ENCODE data around the gene TCTN3. TPM values are rescaled to one million over a fixed set of nuclear protein-coding genes. Genes with fewer than 3 reads are reported as not detected.

The TCTN3 gene
- total RNA-seq, 1 experiment from 2014 or later, result 32.5 TPM

DNA sequence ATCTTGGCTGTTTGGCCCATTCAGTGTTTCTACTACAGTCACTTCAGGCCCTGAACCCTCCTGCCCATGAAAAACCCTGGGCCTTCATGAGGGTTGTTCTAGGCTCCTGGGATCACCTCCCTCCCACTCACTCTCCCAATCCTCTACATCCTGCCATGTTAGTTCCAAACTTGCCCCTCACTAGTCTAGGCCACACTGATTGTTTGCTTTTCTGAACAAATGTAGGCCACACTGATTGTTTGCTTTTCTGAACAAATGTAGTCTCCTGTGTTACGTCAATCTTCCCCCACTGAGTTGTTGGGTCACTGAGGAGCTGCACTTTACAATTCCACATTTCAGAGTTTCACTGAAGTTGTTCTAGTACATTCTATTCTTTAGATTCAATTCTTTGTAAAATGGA, 31.9 kb downstream of the TCTN3 start:
- TF ChIP-seq, protein P1, sequence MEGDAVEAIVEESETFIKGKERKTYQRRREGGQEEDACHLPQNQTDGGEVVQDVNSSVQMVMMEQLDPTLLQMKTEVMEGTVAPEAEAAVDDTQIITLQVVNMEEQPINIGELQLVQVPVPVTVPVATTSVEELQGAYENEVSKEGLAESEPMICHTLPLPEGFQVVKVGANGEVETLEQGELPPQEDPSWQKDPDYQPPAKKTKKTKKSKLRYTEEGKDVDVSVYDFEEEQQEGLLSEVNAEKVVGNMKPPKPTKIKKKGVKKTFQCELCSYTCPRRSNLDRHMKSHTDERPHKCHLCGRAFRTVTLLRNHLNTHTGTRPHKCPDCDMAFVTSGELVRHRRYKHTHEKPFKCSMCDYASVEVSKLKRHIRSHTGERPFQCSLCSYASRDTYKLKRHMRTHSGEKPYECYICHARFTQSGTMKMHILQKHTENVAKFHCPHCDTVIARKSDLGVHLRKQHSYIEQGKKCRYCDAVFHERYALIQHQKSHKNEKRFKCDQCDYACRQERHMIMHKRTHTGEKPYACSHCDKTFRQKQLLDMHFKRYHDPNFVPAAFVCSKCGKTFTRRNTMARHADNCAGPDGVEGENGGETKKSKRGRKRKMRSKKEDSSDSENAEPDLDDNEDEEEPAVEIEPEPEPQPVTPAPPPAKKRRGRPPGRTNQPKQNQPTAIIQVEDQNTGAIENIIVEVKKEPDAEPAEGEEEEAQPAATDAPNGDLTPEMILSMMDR (IDR thresholded peaks at IDR 0.05; ENCODE audit: unreplicated experiment), result no peak
- no TSS peak for BruUV-seq (replicated peaks)
- Mint-ChIP-seq H3K4me1 (ENCODE audit: insufficient read depth, unreplicated experiment) (no peaks in the 10 kb centered on the region), H3K4me3 (ENCODE audit: unreplicated experiment) (no peak overlapping the region), H3K9me3 (ENCODE audit: unreplicated experiment) (no peaks in the 10 kb centered on the region), H3K36me3 (ENCODE audit: insufficient read depth, unreplicated experiment) (peaks cover 24% of the 10 kb centered on the region), H3K27ac (ENCODE audit: low read depth, unreplicated experiment) (no peak overlapping the region), H3K27me3 (ENCODE audit: insufficient read depth, unreplicated experiment) (no peaks in the 10 kb centered on the region)
- ChIA-PET POLR2A (no interaction called here), CTCF (no interaction called here)
- DNase-seq (ENCODE audit: unreplicated experiment), result no peak
- intact Hi-C loops (cut with micrococcal nuclease), result no loop called here

DNA sequence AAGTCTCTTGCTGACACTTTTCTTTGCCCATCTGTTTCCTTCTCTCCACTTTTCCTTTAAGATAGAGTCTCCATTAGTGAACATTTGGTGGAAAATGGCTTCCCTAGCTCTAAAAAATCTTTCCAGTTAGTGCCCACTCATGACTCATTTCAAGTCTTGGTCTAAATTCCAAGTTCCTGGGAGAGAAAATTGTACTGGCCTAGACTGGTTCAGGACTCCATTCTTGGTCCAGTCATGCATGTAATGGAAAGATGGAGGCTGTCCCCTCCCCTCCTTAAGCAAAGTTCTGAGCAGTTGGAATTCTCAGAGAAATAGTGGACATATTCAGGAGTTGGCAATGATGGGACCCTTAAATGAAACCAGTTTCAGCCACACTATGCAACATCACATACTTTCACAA, 33.4 kb downstream of the TCTN3 start:
- Mint-ChIP-seq H3K36me3 (ENCODE audit: insufficient read depth, unreplicated experiment) (peaks cover 12% of the 10 kb centered on the region), H3K4me1 (ENCODE audit: insufficient read depth, unreplicated experiment) (peaks cover 5% of the 10 kb centered on the region), H3K9me3 (ENCODE audit: unreplicated experiment) (no peaks in the 10 kb centered on the region), H3K27ac (ENCODE audit: low read depth, unreplicated experiment) (no peak overlapping the region), H3K4me3 (ENCODE audit: unreplicated experiment) (no peak overlapping the region), H3K27me3 (ENCODE audit: insufficient read depth, unreplicated experiment) (no peaks in the 10 kb centered on the region)
- intact Hi-C loops (cut with micrococcal nuclease), result no loop called here
- CTCF ChIA-PET, result interaction anchor here (0.9 to 1.0 kb wide), 2 partner anchors 34 to 181 kb away, joined by 4 to 6 read pairs; no protein-coding TSS in a partner anchor
- POLR2A ChIA-PET, result no interaction called here
- TF ChIP-seq, protein P1 (IDR thresholded peaks at IDR 0.05; ENCODE audit: unreplicated experiment), result no peak
- no TSS peak for BruUV-seq (replicated peaks)
- peak; percentile 5 for DNase-seq (ENCODE audit: unreplicated experiment)

DNA sequence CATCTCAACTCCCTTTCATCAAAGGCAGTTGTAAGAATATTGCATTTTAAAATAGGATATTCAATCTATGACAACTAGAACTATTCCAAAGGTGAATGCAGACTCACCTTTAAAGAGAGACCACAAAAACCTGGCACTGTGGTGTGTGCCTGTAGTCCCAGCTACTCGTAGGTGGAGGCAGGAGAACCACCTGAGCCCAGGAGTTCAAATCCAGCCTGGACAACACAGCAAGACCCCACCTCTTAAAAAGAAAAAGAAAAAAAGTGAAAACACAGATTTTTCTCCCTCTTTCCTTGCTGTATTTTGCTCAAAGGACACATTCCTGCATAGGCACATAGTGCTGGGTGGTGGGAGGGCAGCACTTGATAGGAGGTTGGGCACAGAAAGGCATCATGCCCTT, 36.5 kb downstream of the TCTN3 start:
- CTCF ChIA-PET, result no interaction called here

DNA sequence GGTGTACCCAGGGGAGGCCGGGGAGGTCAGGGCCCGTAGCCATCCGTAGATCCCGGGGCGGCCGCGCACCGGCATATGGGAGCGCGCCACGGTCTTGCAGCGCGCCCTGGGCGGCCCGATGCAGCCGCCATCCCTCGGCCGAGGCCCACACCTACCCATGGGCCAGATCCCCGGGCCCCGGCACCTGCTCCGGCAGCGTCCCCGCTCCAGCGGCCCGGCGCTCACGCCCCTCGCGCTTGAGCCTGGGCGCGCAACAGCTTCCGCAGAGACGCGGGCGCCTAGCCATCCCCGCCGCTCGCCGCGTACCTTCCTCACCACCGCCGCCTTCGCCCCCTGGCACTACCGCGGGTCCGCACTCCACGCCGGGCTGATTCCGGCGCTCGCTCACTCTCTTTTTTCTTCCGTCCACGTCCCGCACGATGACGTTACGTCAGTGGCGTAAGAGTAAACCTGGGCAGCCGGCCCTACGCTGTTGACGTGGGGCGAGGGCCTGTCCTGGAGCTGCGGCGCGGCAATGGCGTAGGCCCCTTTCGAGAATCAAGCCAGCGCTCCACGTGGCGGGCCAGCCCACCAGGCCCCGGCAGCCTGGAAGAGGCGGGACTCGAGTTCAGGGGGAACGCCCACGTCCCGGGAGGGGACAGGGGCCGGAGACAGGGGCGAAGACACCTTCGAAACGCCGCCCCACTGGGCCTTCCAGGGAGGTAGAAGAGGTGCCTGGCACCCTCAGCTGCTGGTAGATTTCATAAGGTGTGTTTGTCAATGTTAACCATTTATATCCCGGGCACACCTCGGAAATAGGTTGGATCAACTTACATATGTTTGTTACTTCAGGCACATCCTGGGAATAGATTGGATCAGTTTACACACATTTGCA, 37.2 kb downstream of the TCTN3 start, which contains the start of gene ALDH18A1:
ALDH18A1 (minus strand) TSS at position 421 of the 874 bp plus-strand sequence. CDS start 3,334 bp downstream, outside the sequence.
- peaks cover 22% of the 10 kb centered on the region for H3K36me3 Mint-ChIP-seq (ENCODE audit: insufficient read depth, unreplicated experiment)
- no TSS peak for BruUV-seq (replicated peaks)

More for the DNA sequence above, 36.5 kb downstream of the TCTN3 start:
- peak overlapping the region; percentile 83 for H3K4me3 Mint-ChIP-seq (ENCODE audit: unreplicated experiment)
- no TSS peak for BruUV-seq (replicated peaks)
- DNase-seq (ENCODE audit: unreplicated experiment), result no peak
- TF ChIP-seq, protein P1 (IDR thresholded peaks at IDR 0.05; ENCODE audit: unreplicated experiment), result no peak
- H3K27ac Mint-ChIP-seq (ENCODE audit: low read depth, unreplicated experiment), result no peak overlapping the region
- H3K4me1 Mint-ChIP-seq (ENCODE audit: insufficient read depth, unreplicated experiment), result peaks cover 7% of the 10 kb centered on the region
- intact Hi-C loops (cut with micrococcal nuclease), result no loop called here
- no peaks in the 10 kb centered on the region for H3K9me3 Mint-ChIP-seq (ENCODE audit: unreplicated experiment)
- H3K36me3 Mint-ChIP-seq (ENCODE audit: insufficient read depth, unreplicated experiment), result peaks cover 15% of the 10 kb centered on the region
- no peaks in the 10 kb centered on the region for H3K27me3 Mint-ChIP-seq (ENCODE audit: insufficient read depth, unreplicated experiment)
- POLR2A ChIA-PET, result interaction anchor here (0.7 to 1.4 kb wide), 7 partner anchors 8 to 473 kb away, joined by 3 to 6 read pairs (median 3); partner anchors contain the start of genes TCTN3 and ZNF518A

More for the DNA sequence above, 37.2 kb downstream of the TCTN3 start, which contains the start of gene ALDH18A1:
- ChIA-PET POLR2A (interaction anchor here (0.7 to 1.5 kb wide), 9 partner anchors 9 to 474 kb away, joined by 3 to 6 read pairs (median 3); partner anchors contain the start of genes TCTN3 and ZNF518A), CTCF (interaction anchor here (0.6 to 0.7 kb wide), 2 partner anchors 15 to 736 kb away, joined by 3 read pairs; no protein-coding TSS in a partner anchor)
- intact Hi-C loops (cut with micrococcal nuclease), result no loop called here
- Mint-ChIP-seq H3K4me1 (ENCODE audit: insufficient read depth, unreplicated experiment) (peaks cover 7% of the 10 kb centered on the region), H3K4me3 (ENCODE audit: unreplicated experiment) (peak within 1 kb of the TSS; percentile 83), H3K9me3 (ENCODE audit: unreplicated experiment) (peaks cover 2% of the 10 kb centered on the region), H3K27me3 (ENCODE audit: insufficient read depth, unreplicated experiment) (no peaks in the 10 kb centered on the region), H3K27ac (ENCODE audit: low read depth, unreplicated experiment) (peak within 1 kb of the TSS; percentile 86)
- TF ChIP-seq, protein P1 (IDR thresholded peaks at IDR 0.05; ENCODE audit: unreplicated experiment), result no peak
- DNase-seq (ENCODE audit: unreplicated experiment), result peak; percentile 86

Data from MCF 10A (cell line).